LHCN-M2 (cell line): ENCODE measurements around the gene AHCYL1. TPM values are rescaled to one million over a fixed set of nuclear protein-coding genes. Genes with fewer than 3 reads are reported as not detected.
"Not testable (repeated sequence)": the region's sequence is repeated elsewhere in the genome, so short reads cannot be mapped to it uniquely, and the experiment has no call there.

Source experiments
- DNase-seq: peaks from one replicate; pipeline ENCODE4 v3.0.0-alpha.2; 2012; ENCODE audit warnings: low read depth
- polyA plus RNA-seq: library from polyadenylated mRNA; unstranded; fragments of >200 nt; gene quantifications from one replicate; pipeline ENCODE4 v1.2.1, GENCODE V29; 2012; ENCODE audit warnings: missing spikeins
- total RNA-seq: library from RNA; depleted of rRNA; stranded (reverse); fragments of >200 nt; gene quantifications from 2 replicates; pipeline ENCODE4 v1.2.3, GENCODE V29; 2014; rRNA removed

AHCYL1 gene
- 28.0 and 33.0 TPM in 2 replicates for total RNA-seq
- polyA plus RNA-seq, result 49.7 TPM

DNA sequence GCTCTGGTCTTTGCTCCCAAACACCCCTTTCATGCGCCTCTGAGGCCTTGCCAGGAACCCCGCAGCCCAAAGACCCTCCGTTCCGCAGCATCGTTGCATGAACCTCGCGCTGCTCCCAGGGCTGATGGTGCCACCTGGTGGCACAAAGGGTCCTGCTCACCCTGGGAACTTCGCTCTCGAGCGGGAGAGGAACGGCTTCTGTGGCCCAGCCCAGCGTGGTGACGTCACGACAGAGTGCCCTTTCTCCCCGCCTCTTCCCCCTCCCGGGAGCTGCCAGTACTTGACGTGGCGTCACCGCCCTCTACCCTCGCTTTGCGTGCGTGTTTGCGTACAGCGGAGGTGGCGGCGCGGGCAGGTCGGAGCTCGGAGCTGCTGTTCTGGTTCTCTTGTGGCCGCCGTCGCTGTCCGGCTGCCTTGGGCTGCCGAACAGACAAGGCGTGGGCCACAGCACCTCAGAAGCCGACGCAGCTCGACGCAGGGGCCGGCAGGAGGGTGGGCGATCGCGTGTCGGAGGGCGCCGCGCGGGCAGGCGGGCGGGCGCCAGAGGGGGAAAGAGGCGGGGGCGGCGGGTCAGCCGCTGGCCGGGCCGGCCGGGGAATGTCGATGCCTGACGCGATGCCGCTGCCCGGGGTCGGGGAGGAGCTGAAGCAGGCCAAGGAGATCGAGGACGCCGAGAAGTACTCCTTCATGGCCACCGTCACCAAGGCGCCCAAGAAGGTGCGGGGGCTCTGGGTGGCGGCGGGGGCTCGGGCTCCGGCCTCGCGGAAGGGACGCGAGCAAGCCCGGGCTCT lies at the start of gene AHCYL1:
TSS of gene AHCYL1 (plus strand) at position 310 of the 791 bp plus-strand sequence. CDS start at position 598, 288 bp downstream.
- peak; percentile 98 for DNase-seq

DNA sequence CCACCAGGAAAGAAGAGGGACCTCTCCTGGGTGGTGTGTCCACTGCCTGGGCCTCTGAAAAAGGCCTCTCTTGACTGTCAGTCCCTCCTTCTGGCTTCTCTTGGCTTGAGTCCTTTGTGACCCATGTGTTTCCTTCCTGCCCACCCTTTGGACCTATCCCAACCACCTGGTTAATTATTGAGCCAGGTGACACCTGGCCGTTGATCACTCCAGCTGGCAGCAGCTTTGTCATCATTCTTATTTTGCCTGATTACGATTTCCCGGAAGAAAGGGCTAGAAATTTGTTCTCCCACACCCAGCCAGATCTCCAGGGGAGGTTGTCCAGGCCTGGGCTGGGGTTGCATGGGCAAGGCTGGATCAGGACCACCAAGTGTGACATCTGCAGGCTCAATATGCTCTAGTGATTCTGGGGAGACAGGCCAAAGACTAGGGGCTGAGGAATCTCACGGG lies 49.1 kb upstream of the AHCYL1 start:
- no peak for DNase-seq

DNA sequence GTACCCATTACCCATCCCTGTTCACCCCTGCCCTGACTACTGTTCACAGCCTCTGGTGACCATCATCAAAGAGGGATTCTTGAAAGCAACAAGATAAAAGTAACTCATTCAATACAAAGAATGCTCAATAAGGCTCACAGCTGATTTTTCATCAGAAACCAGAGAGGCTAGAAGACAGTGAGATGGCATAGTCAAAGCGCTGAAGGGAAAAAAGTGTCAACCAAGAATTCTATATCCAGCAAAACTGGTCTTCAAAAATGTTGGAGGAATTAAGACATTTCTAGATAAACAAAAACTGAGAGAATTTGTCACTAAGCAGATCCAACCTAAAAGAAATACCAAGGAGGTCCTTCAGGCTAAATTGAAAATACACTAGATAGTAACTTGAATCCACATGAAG lies 46.8 kb upstream of the AHCYL1 start:
- DNase-seq, result peak; percentile 18

DNA sequence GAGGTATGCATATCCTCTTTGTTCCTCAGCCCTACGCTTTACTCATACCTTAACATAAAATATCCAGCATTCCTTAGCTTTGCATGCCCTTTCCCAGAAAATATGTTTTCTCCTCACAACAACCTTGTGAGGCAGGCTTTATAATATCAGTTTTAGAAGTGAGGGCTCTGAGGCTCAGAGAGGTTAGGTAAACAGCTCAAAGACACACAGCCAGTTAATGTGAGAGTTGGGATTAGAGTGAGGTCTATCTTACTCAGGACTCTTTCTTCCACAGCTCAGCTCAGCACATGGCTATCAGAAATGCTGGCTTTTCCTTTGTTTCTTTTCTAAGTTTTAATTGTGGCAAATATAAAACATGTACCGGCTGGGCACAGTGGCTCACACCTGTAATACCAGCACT lies 46.0 kb upstream of the AHCYL1 start:
- no peak for DNase-seq

DNA sequence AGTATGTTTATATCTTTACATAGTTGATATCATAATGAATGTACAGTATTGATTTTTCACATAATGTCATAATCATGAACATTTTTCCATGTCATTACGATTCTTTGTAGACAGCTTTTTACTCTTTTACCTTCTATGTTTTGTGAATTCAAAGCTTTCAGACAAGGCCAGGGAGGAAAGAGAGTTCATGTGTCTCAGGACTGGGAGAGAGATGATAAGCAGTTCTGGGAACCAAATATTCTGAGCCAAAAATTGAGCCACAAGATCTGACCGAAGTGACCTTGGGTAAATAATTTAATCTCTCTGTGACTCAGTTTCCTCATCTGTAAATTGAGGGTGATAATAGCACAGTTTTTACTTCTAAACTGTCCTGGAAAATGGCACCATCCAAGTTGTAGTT lies 42.1 kb upstream of the AHCYL1 start:
- no peak for DNase-seq

DNA sequence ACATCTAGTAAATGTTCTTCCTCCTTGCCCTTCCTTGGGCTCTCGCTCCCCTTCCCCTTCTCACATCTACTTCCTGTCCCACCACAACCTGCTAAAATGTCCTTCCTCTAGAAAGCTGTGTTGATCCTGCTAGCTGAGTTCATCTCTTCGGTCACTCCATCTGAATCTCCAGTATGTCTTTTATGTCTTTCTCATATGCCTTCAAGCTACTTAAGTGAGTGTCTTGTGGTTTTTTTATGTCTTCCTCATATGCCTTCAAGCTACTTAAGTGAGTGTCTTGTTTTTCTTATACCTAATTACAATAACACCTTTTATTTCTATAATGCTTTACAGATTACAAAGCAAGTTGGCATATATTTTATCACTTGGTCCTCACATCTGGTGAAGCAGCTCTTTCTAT lies 40.0 kb upstream of the AHCYL1 start:
- DNase-seq, result no peak

DNA sequence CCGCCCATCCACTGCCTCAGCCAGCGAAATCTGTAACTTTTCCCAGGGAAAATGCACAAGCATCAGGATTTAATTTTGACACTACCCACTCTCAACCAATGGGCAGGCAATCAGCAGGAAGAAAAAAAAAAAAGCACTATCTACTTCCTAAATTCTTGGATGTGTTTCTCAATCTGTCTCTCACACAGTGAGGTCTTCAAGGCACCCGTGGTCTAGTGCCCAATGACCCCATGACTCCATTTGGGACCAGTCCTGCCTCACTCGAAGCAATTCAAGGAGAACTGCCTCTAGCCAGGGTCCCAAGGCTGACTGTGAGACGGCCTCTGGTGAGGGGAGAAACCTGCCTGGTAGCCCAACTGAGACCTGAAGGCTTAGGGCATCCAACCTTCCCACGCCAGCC lies 38.1 kb upstream of the AHCYL1 start:
- no peak for DNase-seq

DNA sequence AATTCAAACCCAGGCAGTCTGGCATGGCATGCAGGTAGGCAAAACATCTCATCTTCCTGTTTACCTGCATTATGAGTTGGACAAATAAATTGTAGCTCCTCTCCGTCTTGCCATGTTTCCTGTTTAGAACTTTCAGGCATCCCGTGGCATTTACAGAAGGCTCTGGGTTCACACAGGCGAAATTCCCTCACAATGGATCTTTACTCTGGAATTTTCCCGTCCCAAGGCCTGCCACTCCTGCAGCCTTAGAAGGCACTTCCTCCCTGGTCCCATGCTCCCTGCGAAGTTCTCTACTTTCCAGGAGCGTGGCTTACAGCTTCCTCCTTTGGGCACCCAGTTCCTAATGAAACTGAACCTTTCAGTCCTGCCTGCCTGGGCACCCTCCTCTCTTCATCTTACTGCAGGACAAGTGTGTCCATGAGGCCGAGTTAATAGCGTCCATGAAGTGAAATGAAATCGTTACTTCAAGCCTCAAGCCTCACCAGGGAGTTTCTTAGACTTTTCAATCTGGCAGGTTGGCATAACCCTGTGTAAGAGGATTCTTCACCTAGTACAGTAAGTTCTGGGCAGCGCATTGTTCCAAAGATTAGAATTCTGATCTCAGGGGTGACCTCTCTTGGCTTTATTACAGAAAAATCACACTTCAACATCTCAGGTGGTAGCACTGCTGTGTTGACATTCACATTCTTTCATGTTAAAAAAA lies 36.8 kb upstream of the AHCYL1 start:
- no peak for DNase-seq

DNA sequence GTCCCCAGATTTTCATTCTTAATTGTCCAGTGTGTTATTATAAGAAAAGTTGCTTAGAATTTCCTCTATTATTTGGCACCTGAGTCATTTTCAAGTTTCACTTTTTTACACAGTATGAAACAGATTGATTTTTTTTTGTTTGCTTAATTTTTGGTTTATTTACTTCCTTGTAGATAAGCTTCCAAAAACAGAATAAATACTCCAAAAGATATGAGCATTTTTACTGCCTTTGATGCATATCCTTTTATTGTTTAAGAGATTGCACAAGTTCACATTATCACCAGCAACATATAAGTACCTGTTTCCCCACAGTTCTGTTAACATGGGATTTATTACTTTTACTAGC lies 36.3 kb upstream of the AHCYL1 start:
- DNase-seq, result no peak

DNA sequence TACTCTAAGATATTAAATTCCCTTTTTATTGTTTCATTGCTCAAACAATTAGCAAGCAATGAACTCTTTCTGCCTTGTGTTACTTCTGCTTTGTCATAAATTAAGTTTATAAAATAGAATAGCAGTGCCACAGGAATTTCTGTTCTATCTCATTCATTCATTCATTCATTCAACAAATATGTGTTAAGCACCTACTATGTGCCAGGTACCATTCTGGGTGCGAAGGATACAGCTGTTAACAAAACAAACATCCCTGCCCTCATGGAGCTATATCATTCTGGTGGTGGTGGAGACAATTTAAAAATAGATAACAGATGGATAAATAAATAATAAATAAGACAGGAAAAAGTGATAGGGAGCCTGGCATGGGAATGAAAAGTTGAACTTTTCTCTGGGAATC lies 34.5 kb upstream of the AHCYL1 start:
- DNase-seq, result no peak

DNA sequence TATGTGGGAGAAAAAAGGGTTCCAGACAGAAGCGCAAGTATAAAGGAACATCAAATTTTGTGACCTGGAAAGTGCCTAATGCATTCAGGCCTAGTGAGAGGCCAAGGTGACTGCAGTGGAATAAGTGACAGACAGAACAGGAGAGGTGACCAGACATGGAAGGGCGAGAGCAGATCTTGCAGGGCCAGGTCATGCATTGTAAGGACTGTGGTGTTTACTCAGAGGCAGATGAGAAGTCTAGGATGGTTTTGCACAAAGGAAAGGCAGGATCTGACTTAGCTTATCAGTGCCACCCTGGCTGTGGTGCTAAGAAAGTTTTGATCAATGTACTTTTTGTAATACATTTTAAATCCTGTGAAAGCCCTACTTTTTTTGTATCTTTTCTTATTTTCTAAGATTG lies 34.1 kb upstream of the AHCYL1 start:
- DNase-seq, result no peak

DNA sequence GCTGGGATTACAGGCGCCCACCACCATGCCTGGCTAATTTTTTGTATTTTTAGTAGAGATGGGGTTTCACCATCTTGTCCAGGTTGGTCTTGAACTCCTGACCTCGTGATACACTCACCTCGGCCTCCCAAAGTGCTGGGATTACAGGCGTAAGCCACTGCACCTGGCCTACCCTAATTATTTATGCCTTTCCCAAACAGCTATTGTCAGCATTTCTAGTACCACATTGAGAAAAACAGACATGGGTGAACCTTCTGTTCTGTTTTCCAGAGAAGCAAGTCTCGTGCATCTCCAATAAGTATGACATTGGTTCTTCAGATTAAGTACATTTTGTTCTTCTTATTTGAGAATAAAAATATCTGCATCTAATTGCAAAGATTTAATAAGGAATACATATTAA lies 33.1 kb upstream of the AHCYL1 start:
- DNase-seq, result not testable (repeated sequence)

DNA sequence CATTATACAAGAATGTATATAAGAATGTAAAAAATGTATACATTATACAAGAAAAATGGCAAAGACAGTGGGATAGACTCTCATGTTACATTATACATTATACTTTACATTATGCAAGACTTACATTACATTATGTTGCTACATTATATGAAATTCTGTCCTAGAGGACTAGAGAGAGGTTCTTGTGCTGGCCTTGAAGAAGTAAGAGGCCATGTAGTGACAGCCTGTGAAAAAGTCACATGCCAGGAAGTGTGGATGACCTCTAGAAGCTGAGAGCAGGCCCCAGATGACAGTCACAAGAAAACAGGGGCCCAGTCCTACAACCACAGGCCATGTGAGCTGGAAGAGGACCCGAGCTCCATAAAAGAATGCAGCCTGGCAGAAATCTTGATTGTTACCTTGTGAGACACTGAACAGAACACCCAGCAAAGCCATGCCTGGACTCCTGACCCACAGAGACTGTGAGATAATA lies 30.5 kb upstream of the AHCYL1 start:
- DNase-seq, result no peak

DNA sequence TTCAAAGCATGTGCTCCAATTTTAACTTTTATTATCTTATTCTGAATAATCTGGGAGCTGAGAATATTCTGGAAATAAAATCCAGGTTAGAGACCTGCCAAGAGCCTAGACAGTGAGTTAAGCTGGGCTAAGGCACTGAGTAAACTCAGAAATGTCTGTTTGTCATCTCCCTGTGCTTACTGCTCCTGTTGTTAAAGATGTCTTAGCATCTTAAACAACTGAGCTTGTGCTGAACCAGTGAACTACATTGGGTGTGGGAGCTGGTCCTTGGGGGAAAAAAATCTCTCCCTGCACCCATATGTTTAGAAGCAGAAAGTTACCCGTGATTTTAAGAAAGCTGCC lies 25.0 kb upstream of the AHCYL1 start:
- DNase-seq, result no peak

DNA sequence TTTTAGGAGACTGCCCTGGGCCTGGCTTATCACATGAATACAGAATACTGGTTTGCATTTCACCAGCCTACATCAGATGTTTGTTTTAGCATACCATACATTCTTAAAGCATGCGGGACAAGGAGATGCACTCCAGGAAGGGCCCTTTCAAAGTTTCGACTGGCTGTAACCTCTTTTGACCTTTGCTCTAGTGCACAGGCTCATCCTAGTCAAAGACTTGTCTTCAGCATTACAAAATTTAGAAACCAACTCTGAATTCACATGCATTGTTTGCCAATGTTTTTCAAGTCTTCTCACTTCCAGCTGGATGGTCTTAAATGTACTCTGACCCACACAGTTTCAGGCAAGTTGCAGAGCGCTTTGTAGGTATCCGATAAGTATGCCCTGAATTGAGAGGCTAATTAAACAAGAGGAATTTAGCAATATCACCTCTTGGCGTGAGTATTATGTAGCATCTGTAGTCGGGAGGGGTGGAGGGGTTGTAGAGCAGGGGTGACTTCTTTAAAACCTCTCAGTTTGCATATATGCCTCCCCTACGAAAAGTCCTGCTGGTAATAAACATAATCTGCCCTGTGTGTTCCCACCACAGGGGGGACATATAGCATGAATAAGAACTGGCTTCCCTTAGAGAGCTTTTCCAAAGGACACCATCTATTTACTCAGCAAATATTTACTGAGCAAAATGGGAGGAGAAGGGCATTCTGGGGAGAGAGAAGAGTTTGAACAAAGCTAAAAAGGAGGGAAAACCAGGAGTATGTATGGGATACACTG lies 24.4 kb upstream of the AHCYL1 start:
- DNase-seq, result peak; percentile 82

DNA sequence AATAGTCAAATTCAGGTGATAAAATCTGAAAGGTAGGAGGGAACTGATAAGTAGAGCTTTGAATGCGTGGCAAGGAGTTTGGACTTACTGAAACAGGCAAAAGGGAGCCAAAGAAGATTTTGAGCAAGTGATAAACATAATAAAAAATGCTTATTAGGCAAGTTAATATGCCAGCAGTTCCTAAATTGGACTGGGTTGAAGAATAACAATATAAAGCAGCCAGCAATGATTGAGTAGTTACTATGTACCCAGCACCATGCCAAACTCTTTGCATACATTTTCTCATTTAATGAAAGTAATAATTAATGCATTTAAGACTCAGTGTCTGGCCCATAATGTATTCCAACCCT lies 23.8 kb upstream of the AHCYL1 start:
- no peak for DNase-seq

DNA sequence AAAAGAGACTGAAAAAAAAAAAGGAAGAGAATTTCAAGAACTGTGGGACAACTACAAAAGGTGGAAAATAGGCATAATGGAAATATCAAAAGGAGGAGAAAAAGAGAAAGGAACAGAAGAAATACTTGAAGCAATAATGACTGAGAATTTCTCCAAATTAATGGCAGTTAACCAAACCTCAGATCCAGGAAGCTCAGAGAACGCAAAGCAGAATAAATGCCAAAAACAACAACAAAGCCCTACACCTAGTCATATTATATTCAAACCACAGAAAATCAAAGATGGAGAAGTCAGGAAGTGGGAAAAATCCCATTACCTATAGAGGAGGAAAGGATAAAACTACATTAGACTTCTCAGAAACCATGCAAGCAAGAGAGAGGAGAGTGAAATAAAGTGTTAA lies 20.7 kb upstream of the AHCYL1 start:
- peak; percentile 26 for DNase-seq

DNA sequence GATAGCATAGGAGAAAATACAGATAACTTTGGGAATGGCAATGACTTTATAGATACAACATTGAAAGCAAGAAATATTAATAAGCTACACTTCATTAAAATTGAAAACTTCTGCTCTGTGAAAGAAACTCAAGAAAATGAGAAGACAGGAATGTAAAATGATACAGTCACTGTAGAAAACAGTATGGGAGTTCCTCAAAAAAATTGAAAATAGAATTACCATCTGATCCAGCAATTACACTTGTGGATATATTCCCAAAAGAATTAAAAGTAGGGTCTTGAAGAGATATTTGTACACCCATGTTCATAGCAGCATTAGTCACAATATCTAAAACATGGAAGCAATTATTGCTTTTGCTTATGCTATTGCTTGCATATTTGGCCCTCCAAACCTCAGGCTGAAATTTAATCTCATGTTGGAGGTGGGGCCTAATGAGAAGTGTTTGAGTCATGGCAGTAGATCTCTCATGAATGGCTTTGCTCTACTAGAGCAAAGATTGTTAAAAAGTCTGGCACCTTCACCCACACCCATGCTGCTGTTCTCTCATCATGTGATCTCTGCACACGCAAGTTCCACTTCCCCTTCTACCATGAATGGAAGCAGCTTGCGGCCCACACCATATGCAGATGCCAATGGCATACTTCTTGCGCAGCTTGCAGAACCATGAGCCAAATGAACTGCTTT lies 15.3 kb upstream of the AHCYL1 start:
- DNase-seq, result peak; percentile 71

DNA sequence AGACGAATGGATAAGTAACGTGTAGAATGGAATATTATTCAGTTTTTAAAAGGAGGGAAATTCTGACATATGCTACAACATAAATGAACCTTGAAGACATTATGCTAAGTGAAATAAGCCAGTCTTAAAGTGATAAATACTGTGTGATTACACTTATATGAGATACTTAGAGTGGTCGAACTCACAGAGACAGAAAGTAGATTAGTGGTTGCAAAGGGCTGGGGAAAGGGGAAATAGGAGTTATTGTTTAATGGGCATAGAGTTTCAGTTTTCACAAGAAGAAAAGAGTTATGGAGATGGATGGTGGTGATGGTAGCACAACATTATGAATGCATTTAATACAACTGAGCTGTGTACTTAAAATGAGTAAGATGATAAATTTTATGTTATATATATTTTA lies 14.7 kb upstream of the AHCYL1 start:
- no peak for DNase-seq

DNA sequence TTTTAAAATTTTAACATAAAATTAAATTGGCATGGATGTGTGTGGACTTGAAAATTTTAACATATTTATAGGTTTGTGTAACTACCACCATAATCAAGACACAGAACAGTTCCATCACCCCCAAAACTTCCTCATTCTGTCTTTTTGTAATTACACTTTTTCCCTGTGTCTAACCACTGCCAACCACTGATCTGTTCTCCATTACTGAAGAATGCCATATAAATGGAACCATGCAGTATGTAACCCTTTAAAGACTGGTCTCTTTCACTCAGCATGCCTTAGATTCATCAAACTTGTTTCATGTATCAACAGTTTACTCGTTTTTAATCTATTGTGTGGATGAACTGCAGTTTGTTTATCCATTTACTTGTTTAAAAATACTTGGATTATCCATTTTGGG lies 13.0 kb upstream of the AHCYL1 start:
- DNase-seq, result no peak

DNA sequence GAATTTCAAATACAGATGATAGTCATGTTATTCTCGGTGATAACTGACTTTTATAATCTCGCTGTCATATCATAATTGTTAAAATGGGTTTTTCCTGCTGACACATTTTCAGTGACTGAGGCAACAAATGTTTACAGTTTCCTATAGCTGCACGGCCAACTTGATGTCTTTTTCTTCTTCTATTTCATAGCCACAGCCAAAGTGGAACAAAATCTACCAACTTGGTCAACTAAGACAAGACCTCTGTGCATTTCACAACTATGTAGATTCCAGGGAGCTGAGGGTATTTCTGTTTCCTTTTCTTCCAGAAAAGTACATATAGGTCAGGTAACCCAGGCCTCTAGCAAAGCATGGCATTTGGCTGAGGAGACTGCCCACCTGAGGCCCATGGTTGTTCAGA lies 10.4 kb upstream of the AHCYL1 start:
- DNase-seq, result no peak

DNA sequence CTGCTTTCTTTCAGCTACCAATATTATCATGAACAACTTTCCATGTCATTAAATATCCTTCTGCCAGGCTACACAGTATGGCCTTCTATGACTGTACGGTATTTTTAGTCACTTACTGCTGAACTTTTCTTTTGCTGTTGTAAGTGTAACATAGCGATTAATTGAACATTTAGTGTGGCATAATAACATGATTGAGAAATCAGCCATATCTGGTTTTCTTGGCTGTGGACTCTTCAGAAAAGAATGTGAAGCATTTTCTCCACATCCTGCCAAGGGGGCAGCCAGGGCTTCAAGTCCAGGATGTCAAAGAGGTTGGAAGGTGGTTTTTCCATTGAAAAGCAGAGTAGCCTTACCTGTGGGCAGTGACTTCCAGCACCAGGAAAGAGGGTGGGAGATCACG lies 8.8 kb upstream of the AHCYL1 start:
- DNase-seq, result peak; percentile 92
